ENCODE measurements around the gene DUSP6. TPM values are rescaled to one million over a fixed set of nuclear protein-coding genes. Genes with fewer than 3 reads are reported as not detected.

DUSP6 gene
- total and polyA plus RNA-seq, 2 of the 13 experiments (the other 11 are each of a cell fraction or from before 2014, with no cell fraction given): 40.9 to 161 TPM

GRCh38 chr12:89353823-89354611, 1.7 kb upstream of the DUSP6 start (continued):
- TF ChIP-seq KIAA2018 (CRISPR knock-in tag; IDR thresholded peaks at IDR 0.05; ENCODE audit: borderline replicate concordance) (no peak), PRMT3 (CRISPR knock-in tag; IDR thresholded peaks at IDR 0.05; ENCODE audit: borderline replicate concordance, low read depth) (peak; percentile 89; the same call in 1 of the 2 replicates), ZNF329 (CRISPR knock-in tag; IDR thresholded peaks at IDR 0.05; ENCODE audit: low read depth) (peak; percentile 75; the same call in 1 of the 2 replicates), ZFP37 (CRISPR knock-in tag; IDR thresholded peaks at IDR 0.05; ENCODE audit: borderline replicate concordance) (0 out of 2 replicates have a peak, but pooled peaks have one; percentile 11), ELF4 (CRISPR knock-in tag; IDR thresholded peaks at IDR 0.05; ENCODE audit: borderline replicate concordance) (peak; percentile 67; the same call in 1 of the 2 replicates), ZNF101 (CRISPR knock-in tag; IDR thresholded peaks at IDR 0.05; ENCODE audit: borderline replicate concordance, low read depth) (no peak), HOXA9 (CRISPR knock-in tag; IDR thresholded peaks at IDR 0.05; ENCODE audit: borderline replicate concordance) (no peak), REL (CRISPR knock-in tag; conservative IDR thresholded peaks at IDR 0.05) (peak; percentile 90; the same call in 1 of the 2 replicates), ETV6 (CRISPR knock-in tag; conservative IDR thresholded peaks at IDR 0.05) (peak; percentile 23; the same call in 1 of the 2 replicates), KAT2B (IDR thresholded peaks at IDR 0.05; ENCODE audit: borderline replicate concordance, low read depth, low read length) (no peak), KDM1A (CRISPR knock-in tag; IDR thresholded peaks at IDR 0.05) (no peak; the same call in 1 of the 2 replicates), ZHX1 (CRISPR knock-in tag; IDR thresholded peaks at IDR 0.05; ENCODE audit: low read depth) (no peak), ZFY (CRISPR knock-in tag; IDR thresholded peaks at IDR 0.05) (peak; percentile 85), ZBTB20 (CRISPR knock-in tag; IDR thresholded peaks at IDR 0.05; ENCODE audit: borderline replicate concordance, low read depth) (no peak), TGIF2 (CRISPR knock-in tag; IDR thresholded peaks at IDR 0.05) (peak; percentile 27; the same call in 1 of the 2 replicates), ZBTB44 (CRISPR knock-in tag; IDR thresholded peaks at IDR 0.05) (no peak)
